ENCODE measurements around the gene ABLIM3.
"Not testable (repeated sequence)": the region's sequence is repeated elsewhere in the genome, so short reads cannot be mapped to it uniquely, and the experiment has no call there.

Gene ABLIM3

DNA sequence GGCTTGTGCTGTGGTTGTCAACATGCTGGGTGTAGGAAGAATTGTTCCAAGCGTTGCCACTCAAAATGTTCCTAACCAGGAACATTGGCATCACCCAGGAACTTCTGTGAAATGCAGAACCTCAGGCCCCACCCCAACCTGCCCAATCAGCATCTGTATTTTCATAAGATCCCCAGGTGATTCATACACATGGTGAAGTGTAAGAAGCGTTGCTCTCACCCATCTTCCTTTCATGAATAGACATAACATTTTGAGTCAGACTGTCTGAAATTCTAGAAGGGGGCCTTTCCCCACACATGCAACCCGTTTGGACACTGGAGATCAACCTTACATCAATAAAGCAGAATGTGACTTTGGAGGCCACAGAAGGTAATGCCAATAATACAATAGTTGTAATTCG, 121.0 kb downstream of the ABLIM3 start:
- DNase-seq = no peak

DNA sequence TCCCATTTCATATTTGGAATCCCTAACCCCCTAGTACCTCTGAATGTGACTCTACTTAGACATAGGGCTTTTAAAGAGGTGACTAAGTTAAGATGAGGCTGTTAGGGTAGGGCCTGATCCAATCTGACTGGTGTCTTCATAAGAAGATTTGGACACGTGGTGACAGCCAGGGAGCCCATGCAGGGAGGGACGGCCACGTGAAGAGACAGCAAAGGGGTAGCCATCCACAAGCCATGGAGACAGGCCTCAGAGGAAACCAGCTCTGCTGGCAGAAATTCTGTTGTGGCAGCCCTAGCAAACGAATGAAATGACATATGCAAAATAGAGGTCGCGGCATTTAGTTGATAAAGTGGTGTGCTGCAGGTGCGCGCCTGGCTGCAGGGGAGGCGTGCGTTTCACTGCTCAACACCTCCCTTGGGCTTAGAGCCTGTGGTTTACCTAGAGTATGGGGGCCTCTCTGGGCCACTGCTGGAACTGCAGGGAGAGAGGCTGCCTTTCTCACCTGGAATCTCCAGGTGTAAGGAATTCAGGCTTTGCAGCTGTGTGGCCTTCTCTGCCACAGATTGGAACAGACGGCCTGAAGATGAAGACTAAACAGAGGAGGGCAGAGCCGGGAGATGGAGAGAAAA, 123.3 kb downstream of the ABLIM3 start:
- peak; percentile 34 to 59 for DNase-seq

DNA sequence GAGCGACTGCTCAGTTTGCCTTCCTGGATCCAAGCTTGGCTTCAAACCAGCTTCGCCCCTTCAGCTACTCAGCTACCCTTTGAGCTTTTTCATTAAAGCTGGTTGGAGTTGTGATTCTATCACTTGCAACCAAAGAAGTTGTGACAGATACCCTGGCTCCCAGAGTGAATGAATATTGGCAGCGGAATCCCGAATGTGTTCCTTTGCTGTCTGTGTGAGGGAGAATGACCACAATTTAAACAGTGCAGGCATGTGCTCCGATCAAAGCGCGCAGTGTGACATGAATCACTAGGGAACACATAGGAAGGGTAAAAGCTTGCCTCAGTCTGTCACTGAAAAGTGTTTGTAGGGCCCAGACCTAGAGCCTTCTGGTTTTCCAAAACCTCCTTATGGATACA, 123.8 kb downstream of the ABLIM3 start:
- DNase-seq = no peak

DNA sequence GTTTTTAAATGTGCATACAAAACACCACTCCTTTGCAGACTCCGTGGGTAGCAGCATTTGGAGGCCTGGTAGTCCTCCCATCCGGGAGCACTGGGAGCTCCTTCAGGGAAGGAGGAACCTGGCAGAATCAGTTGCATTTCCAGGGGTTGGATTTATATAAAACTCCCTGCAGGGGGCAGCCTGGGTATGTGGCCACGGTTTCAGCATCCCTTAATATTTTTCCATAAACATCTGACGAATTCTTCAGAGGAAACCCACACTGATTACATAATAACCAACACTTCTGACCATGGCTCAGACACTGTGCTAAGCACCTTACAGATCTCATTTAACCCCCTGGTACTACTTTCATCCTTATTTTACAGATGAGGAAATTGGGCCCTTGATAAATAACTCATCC, 124.3 kb downstream of the ABLIM3 start:
- no peak for DNase-seq

DNA sequence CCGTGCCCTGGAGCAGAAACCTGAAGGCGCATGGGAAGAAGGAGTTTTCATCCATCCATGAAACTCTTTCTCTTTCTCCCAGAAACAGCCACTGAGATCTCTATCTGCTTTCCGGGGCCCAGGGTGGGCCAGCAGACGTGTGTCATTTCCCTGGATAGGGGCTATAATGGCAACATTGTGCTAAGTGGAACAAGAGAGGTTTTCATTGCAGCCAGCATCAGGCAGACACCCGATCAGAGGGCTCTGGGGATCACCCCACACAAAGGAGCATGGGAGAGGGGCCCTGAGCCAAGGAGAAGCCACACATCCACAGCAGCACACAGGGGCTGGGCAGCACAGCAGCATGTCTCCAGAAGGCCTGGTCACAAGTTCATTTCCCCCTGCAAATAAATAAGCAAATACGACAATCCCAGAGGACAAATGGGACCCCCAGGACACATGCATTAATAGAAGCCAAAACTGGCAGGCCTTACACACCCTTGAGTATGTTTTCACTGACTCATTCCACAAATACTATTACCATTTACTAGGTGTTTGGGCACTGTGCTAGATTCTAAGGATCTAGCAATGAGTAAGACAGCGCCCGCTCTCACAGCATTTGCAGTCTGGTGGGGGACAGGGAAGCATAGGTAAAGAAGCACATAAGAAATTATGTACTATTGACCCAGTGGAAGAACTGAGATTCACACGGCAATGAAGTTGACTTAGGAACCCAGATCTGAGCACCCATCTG, 126.1 kb downstream of the ABLIM3 start:
- DNase-seq = no peak

DNA sequence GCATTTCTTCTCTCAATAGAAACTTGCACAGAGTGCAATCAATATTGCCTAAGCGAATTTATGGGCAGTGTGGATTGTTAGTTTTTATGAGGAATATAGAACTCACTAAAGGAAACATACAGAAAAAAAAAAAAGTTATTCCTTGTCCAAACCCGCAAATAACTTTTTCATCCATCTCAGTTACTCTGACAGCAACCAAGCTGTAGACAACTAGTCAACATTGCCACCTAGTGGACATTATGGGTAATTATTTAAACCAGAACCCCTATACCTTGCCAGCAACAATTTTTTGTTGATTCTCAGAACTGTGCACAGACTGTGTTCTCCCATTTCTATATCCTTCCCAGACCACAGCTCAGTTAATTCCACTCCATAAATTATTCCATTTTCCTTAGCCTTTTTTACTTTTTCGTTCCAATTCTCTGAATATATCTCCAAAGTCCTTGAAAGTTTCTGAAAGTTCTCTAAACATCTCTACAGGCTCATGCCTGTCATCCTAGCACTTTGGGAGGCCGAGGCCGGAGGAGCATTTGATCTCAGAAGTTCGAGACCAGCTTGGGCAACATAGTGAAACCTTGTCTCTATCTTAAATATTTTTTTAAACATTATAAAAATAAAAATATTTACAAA, 127.8 kb downstream of the ABLIM3 start:
- DNase-seq = no peak

DNA sequence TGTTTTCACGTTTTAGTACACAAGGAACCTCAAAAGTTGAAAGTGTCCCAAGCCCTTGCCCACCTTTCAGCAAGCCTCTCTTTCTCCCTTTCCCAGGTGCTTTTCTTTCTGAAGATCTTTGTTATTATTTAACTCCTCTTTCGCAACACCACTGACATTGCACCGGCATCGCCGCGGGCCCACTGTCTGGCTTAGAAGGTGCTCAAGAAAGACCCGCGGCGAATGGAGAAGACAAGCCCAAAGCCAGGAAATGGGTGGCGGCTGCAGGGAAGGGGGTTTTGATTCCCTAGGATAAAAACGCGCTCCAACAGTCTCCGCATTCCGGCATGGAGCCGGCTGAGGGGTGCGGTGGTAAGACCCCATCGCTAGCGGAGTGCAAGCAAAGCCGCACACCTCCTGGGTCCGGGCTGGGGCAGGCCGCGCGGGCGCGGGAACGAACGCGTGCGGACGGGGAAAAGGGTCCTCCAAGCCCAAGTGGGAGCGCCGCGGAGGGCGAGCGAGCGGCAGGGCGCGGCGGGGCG, 130.0 kb downstream of the ABLIM3 start:
- no peak for DNase-seq

DNA sequence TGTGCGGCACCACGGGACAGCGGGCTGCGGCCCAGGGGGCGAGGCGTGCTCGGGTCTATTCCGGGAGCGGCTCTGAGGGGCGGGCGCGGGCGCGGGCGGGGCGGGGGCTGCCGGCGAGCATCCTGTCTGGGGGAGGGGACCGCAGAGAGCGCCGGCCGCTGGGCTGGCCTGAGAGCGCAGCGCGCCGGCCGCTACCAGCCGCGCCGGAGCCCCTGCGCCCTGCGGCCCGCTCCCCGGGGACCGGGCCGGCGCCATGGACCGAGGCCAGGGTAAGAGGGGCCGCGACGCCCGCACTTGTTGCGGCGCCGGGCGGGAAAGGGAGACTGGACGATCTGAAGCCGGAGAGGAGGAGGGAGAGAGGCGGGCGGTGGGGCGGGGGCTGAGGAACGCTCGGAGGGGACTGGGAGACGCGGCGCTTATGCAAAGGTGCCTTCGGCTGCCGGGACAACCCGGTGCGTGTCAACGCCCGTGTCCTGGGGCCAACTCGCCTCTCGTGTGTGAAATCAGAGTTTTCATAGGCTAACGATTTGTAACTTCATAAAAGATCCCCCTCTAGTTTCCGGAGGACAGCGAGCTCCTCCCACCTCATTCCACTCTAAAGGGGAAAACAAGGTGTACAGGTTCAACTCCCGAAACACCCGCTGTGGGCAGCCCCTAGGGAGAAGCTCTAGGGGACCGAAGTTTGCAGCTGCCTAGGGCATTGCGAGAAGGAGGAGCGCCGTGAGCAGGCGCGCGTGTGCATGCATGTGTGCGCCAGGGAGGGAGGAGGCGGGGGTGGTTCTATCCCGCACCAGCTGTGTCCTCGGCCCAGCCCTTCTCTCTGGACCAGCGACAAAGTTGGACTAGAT, 130.6 kb downstream of the ABLIM3 start, which contains the start of gene AFAP1L1:
AFAP1L1 (plus strand) TSS at position 144 of the 848 bp plus-strand sequence; CDS start at position 254, 110 bp downstream.
- DNase-seq = no peak

DNA sequence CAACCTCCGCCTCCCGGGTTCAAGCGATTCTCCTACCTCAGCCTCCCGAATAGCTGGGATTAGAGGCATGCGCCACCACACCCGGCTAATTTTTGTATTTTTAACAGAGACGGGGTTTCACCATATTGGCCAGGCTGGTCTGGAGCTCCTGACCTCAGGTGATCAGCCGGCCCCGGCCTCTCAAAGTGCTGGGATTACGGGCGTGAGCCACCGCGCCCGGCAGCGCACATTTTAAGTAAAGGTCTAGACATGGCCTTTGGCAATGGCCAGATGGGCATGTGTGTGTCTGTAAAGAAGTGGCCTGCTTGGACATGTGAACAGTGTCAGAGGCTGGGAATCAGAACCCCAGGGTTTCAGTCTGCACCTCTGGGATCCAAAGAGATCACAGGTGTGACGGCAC, 131.5 kb downstream of the ABLIM3 start:
- not testable (repeated sequence) for DNase-seq

DNA sequence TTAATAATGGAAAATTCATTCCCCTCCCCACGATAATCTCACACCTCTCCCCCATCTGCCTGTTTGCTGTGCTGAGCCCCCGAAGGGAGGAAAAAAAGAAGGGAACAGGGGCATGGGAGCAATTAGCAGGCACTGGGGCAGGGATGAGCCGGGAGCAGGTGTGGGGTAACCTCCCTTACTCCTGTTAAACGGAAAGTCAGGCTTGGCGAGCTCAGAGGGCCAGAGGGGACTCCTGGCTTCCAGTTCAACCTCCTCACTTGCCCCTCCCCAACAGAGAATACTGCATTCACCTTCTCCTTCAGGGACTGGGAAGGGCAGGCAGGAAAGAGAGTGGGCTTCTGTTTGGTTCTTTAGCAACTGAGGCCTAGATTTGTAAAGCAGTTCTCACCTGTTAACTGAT, 131.9 kb downstream of the ABLIM3 start:
- no peak for DNase-seq

DNA sequence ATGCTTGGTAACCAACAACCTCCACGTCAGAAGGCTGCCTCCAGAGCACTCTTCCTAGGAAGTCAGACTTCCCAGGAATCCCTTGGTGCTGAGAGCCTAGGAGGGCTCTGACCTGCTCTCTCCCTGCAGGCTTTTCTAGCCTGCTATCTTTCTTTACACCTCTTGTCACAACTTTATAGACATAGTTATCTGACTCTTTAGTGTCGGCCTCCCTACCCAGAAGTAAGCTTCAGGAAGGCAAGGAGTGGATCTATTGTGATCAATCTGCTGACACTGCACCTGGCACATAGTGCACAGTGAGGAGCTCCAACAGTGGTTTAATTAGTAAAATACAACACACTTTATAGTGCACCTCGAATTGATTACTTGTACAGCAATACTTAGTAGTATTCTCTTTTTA, 132.7 kb downstream of the ABLIM3 start:
- DNase-seq = no peak

DNA sequence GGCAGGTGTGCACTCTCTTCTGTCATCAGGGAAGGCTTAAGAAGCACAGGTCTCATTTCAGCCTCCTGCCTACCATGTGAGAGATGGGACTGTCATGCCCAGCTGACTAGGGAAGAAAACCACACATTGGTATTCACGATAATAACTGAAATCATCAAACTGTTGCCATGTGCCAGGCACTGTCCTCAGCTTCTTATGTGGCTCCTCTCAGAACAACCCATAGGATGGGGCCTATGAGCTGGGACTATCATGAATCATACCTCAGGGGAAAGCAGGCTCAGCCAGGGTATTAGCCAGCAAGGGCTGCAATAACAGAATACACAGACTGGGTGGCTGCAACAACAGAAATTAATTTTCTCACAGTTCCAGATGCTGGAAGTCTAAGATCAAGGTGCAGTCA, 133.6 kb downstream of the ABLIM3 start:
- DNase-seq = no peak

DNA sequence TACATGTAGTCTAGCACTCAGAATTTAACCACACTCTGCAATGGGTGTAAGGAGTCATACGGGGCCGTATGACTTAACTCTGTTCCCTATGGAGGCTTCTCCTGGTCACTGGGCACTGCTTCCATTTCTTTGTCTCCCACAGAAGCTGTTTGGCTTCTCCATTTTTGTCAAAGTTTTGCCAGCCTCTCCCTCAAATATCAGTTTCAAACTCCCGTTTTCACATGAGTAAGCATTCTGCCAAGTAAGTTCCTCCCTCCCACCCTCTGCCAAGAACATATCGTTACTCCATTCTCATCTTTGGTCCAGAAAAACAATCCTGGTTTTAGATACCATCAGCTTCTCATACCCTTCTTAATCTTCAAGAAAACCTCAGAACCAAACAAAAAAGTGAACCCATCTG, 136.5 kb downstream of the ABLIM3 start:
- DNase-seq = no peak

DNA sequence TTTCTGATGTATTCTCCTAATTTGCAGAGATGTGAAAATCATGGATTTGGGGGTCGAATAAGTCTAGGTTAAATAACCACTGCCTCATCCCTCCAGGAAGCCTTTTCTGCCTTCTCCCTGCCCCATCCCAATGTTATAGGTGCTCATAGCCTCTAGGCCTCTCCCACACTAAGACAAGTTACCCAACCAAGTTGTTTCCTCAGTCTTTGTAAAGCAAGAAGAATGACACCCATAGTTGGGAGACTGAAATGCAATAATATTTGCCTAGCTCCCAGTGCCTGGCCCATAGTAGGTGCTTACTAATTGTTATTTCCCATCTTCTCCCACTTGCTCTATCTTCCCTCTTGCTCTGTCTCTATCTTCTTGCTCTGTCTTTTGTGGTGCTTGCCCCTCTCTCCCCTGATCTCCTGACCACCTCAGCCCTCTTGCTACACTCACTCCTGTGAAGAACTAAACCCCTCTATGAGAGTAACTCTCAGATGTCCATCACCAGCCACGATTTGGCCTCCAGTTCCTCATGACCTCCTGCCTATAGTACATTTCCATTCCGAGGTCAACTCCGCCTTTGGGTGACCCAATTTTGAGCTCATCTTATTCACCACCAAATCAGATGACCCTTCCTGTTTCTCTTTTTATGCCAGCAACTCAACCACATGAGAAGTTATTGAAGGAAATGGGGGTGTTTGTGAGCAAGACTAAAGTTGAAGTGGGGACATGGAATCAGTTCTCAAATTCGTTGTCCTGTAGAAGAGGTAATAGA, 137.3 kb downstream of the ABLIM3 start:
- no peak for DNase-seq

DNA sequence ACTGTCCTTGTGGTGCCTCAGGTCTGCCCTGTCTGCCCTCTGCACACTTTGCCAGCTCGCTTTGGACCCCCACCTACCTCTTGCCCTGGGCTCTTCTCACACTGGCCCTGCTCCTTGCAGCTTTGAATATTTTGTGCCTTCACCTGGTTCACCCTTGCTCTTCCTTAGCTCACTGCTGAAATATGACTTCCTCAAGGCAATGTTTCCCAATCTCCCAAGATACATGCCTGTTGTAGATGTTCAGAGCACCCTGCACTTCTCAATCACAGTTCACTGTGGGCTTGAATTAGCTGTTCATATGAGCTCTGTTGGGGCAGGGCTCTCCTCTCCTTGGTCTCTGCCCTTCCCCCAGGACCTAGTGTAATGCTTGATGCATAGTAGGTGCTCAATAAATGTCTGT, 138.4 kb downstream of the ABLIM3 start:
- no peak for DNase-seq

DNA sequence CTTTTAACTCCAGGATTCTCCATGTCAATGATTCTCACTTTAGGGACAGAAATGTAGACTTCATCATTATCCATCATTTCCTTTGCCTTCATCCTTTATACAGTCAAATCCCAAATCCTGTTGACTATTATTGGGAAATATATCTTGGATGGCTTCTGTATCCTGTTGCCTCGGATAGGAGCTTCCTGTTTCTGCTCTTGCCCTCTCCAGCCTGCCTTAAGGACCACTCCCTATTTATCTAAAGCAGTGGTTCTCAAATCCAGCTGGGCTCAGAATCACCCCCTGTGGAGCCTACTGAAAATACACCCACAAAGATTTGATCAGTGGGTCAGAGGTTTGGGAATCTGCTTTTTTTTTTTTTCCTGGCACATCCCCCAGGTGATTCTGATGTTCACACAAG, 138.8 kb downstream of the ABLIM3 start:
- DNase-seq = no peak

DNA sequence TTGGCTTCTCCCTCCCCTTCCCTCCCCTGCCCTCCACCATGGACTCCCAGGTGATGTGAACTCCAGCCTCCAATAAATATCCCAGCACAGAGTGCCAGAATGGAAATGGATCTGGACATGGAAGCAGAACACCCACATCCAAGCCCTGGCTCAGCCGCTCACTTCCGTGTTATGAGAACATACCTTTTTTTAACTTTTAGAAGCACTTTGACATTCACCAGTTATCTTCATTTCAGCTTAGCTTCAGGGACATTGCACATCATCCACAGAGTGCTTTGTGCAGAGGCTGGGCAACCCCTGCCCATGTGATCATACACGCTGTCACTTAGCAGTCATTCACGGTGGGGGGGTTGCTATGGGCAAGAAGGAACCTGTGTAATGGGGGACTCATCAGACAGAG, 139.5 kb downstream of the ABLIM3 start:
- DNase-seq = no peak

DNA sequence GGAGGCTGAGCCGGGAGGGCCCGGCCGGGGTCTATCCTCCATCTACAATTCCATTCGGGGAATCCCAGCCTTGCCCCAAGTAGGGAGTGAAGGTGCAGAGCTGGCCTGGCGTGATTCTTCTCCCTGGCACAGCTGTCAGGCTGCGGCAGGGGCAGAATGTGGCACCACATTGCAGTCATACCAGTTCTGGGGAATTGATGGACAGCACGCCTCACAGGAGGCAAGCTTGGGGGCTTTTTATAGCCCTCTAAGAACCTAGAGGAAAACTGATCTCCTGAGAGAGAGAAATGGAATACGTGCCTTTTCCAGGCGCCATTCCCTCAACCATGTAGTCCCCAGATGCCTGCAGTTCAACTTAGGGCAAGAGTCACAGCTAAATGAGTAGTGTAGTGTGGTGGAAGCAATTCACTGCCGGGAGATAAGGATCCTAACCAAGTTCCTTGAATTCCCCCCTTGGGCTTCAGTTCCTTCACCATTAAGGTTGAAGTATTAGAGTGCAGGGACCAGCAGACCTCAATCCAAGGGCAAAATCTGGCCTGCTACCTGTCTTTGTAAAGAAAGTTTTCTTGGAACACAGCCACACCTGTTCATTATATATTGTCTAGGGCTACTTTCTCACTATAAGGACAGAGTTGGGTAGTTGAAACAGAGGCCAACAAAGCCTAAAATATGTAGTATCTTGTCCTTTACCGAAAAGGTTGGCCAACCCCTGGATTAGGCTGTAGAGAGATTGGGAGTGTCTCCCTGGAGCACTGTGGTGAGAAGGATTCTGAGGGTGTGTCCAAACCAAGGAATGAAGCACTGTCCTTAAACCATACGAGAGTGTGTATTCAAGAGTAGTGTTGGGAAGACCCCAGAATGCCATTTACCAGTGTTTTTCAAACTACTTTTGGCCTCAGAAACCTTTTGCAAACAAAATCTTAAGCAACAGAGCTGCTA, 141.0 kb downstream of the ABLIM3 start:
- DNase-seq = no peak

DNA sequence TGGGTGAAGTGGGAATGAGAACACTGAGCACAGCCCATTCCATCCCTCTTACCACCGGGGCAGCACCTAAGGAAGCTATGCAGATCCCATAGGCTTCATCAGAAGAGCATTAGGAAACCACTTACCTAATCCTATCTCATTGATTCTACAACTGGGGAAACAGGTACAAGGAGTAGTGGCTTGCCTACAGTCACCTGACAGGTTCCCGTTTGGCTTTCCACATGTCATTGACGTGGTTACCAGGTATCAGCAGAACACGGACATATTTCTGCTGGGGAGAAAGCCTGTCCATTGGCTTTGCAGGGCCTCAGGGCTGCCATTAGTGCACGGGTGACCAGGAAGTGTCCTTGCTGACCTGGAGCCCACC, 141.7 kb downstream of the ABLIM3 start:
- DNase-seq = no peak

DNA sequence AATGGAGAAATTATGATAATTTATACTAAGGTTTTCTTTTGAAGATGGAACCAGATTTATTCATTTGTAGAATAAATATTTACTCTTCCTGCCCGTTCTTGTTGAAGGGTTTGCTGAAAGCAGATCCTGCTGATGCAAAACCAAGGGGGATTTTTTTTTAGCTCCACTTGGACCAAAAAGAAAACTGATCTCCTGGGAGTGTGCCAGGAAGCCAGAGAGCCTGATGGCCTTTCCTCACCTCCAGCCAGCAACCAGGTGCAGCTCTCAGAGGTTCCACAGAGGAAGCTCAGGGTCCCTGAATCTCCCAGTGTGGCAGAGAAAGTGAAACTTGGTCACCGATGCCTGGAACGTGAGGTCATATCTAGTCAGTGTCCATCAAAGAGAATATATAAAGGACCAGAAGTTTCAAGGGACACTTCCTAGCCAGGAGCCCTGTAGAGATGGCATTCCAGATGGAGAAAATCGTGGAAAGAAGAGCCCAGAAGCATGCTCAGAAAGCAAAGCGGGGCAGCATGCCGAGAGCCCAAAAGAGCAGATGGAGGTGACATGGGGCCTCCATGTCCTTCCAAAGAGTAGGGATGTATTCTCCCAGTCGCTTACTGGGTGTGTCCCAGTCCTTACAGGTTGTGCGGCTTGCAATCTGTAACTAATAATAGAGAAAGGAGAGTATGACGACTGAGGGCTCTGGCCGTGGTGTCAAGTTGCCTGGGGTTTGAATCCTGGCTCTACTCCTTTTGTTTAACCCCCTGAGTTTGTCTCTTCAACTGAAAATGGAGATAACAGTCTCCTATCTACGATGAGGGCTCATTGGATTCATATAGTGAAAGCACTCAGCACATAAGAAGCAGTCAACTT, 142.6 kb downstream of the ABLIM3 start:
- no peak for DNase-seq

Data from activated CD4-positive, alpha-beta T cell treated with anti-CD3 and anti-CD28 coated beads for 4 hours (primary cell).